B cell (primary cell): ENCODE results near the gene USP20.

Source experiments
- EZH2 ChIP-seq: IDR thresholded peaks from 2 replicates; pipeline ENCODE4 v1.6.1; 2012; ENCODE audit warnings: borderline replicate concordance, low read depth, mild to moderate bottlenecking, moderate library complexity, low read length; ENCODE audit not compliant: insufficient read depth, poor library complexity, severe bottlenecking
- TF ChIP-seq, protein P1 (sequence below): fragments of 200-600 bp; IDR thresholded peaks from one replicate; pipeline ENCODE4 v1.8.0; 2022; ENCODE audit warnings: antibody characterized with exemption, mild to moderate bottlenecking

- TF ChIP-seq EZH2, result no peak
- TF ChIP-seq, protein P1, sequence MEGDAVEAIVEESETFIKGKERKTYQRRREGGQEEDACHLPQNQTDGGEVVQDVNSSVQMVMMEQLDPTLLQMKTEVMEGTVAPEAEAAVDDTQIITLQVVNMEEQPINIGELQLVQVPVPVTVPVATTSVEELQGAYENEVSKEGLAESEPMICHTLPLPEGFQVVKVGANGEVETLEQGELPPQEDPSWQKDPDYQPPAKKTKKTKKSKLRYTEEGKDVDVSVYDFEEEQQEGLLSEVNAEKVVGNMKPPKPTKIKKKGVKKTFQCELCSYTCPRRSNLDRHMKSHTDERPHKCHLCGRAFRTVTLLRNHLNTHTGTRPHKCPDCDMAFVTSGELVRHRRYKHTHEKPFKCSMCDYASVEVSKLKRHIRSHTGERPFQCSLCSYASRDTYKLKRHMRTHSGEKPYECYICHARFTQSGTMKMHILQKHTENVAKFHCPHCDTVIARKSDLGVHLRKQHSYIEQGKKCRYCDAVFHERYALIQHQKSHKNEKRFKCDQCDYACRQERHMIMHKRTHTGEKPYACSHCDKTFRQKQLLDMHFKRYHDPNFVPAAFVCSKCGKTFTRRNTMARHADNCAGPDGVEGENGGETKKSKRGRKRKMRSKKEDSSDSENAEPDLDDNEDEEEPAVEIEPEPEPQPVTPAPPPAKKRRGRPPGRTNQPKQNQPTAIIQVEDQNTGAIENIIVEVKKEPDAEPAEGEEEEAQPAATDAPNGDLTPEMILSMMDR, result no peak
These were observed 30.5 kb downstream of the USP20 start for GRCh38 chr9:129865668-129866320.
